Kidney (tissue), 14 donors: Measurements from ENCODE around the gene THADA. TPM values are rescaled to one million over a fixed set of nuclear protein-coding genes. Genes with fewer than 3 reads are reported as not detected.

ENCODE experiments used
- DNase-seq, 5 donors: peaks; one replicate each; pipeline ENCODE4 v3.0.0-alpha.2; 2013 to 2020
- FAIRE-seq: peaks from 2 replicates; lab custom pipeline; 2012; peaks lifted over from hg19 to GRCh38; lab: Jason Lieb, UNC
- H3K27ac ChIP-seq, 2 donors: one replicate each; pipeline ENCODE4 v1.7.0; 2013; ENCODE audit warnings: low read depth in 2 of 2, low read length in 2 of 2, inconsistent platforms in 1 of 2
- H3K27me3 ChIP-seq: one replicate; pipeline ENCODE4 v1.7.1; 2013; ENCODE audit warnings: low read length, inconsistent platforms; ENCODE audit not compliant: control insufficient read depth, insufficient read depth
- H3K36me3 ChIP-seq, 3 donors: one replicate each; pipeline versions ENCODE4 v1.7.0 to v1.7.1; 2013; ENCODE audit warnings: low read length in 3 of 3, control low read depth in 1 of 3, inconsistent platforms in 1 of 3; ENCODE audit not compliant: insufficient read depth in 3 of 3, control insufficient read depth in 2 of 3
- H3K4me1 ChIP-seq, 3 donors: one replicate each; pipeline versions ENCODE4 v1.7.0 to v1.7.1; 2013; ENCODE audit warnings: low read length in 3 of 3, inconsistent platforms in 1 of 3, low read depth in 1 of 3; ENCODE audit not compliant: control insufficient read depth in 2 of 3, insufficient read depth in 2 of 3
- H3K4me3 ChIP-seq, 3 donors: one replicate each; pipeline versions ENCODE4 v1.7.0 to v1.8.1; 2013; ENCODE audit warnings: low read length in 3 of 3, control low read depth in 1 of 3, inconsistent platforms in 1 of 3
- H3K9ac ChIP-seq, 3 donors: one replicate each; pipeline versions ENCODE4 v1.7.0 to v1.7.1; 2013; ENCODE audit warnings: low read length in 3 of 3, control low read depth in 1 of 3, inconsistent platforms in 1 of 3
- H3K9me3 ChIP-seq, 3 donors: one replicate each; pipeline versions ENCODE4 v1.7.0 to v1.7.1; 2013; ENCODE audit warnings: low read length in 3 of 3, control low read depth in 1 of 3, inconsistent platforms in 1 of 3; ENCODE audit not compliant: control insufficient read depth in 2 of 3, insufficient read depth in 1 of 3
- CTCF ChIP-seq: IDR thresholded peaks from 3 replicates; pipeline ENCODE4 v1.5.1; 2012; ENCODE audit warnings: mild to moderate bottlenecking, moderate library complexity, borderline replicate concordance; ENCODE audit not compliant: insufficient read depth; ENCODE audit errors: extremely low read depth
- intact Hi-C: fragments of 100-400 bp; cut with DNase I; formaldehyde crosslinking; loops from one replicate; pipeline ENCODE4 v1.11.1; 2022
- polyA plus RNA-seq: library from polyadenylated mRNA; stranded (reverse); fragments of 350-450 nt; fragmentation: Illumina TruSeq; extraction: RNeasy Lipid Tissue Mini Kit (QIAGEN cat#74804); gene quantifications from one replicate; pipeline ENCODE4 v1.2.3, GENCODE V29; 2014; ENCODE audit warnings: low read depth, low replicate concordance; ENCODE audit not compliant: insufficient read depth
- total RNA-seq: library from RNA; stranded (reverse); fragmentation: NEBNext Ultra II Directional; extraction: Animal tissue kit (Norgen Biotek cat#: 25700); gene quantifications from one replicate; pipeline ENCODE4 v1.2.1, GENCODE V29; 2021
- donor health status: control.
- donor health status: control.
- donor health status: control.
- donor health status: control.
- donor health status: control.
- donor health status: DM: yes; HTN: yes; CAD: no.
- donor health status: Normal renal cell carcinoma (clear cell type).

The THADA gene
- total and polyA plus RNA-seq, 2 donors from 2014 or later: 21.4 to 45.1 TPM

DNA sequence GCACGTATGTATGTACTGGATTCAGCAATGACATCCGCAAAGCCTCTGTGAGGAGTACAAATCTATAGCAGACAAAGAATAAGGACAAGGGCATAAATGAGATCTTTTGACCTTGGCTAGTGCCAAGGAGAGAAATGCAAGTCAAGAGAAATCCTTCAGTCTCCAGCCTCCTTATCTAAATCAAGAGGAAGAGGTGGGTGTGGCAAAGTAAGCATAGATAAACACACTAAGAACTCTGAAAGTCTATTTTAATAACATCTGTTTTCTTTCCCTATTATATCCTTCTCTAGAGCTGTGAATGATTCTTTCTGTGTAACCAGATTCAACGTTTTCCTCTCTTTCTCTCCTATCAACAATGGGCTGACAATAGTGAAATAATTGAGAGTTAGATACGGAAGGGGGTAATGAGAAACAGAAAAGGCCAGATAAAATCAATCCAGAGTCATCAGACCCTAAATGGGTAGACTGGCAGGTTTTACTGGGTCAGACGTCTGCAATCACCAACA lies 250.9 kb downstream of the THADA start:
- H3K36me3 ChIP-seq: peaks cover 0 to 2% (median 0%) of the 10 kb centered on the region in 3 donors
- no peak for TF ChIP-seq CTCF
- no peaks in the 10 kb centered on the region for H3K9me3 ChIP-seq
- intact Hi-C loops: no loop called here
- no peaks in the 10 kb centered on the region for H3K27me3 ChIP-seq
- H3K4me3 ChIP-seq: no peak overlapping the region
- H3K27ac ChIP-seq: peak overlapping the region; percentile 74 to 91
- H3K9ac ChIP-seq: peak overlapping the region in 2 of 3 donors; percentile 37 to 60
- H3K4me1 ChIP-seq: peaks cover 30 to 47% (median 45%) of the 10 kb centered on the region in 3 donors
- FAIRE-seq (no peak), DNase-seq (peak in 1 of 5 donors; percentile 48)

- TF ChIP-seq CTCF: no peak
- no peak overlapping the region for H3K4me3 ChIP-seq
- DNase-seq (peak in 2 of 5 donors; percentile 68 to 86), FAIRE-seq (peak; percentile 71)
- intact Hi-C loops: no loop called here
- H3K9ac ChIP-seq: peak overlapping the region in 1 of 3 donors; percentile 60
- no peaks in the 10 kb centered on the region for H3K27me3 ChIP-seq
- peaks cover 24 to 40% (median 37%) of the 10 kb centered on the region in 3 donors for H3K4me1 ChIP-seq
- no peaks in the 10 kb centered on the region for H3K9me3 ChIP-seq
- peaks cover 0 to 2% (median 0%) of the 10 kb centered on the region in 3 donors for H3K36me3 ChIP-seq
- peak overlapping the region; percentile 74 to 91 for H3K27ac ChIP-seq
Measured at GRCh38 chr2:43343573-43344304, 252.1 kb downstream of the THADA start.

- Histone ChIP-seq H3K9ac (no peak overlapping the region), H3K27me3 (no peaks in the 10 kb centered on the region), H3K4me1 (peaks cover 23 to 32% (median 31%) of the 10 kb centered on the region in 3 donors), H3K36me3 (peaks cover 0 to 2% (median 0%) of the 10 kb centered on the region in 3 donors), H3K4me3 (no peak overlapping the region), H3K27ac (peak overlapping the region in 1 of 2 donors; percentile 41), H3K9me3 (no peaks in the 10 kb centered on the region)
- DNase-seq: no peak
- FAIRE-seq: no peak
- no peak for TF ChIP-seq CTCF
- intact Hi-C loops: no loop called here
Measured at GRCh38 chr2:43341959-43342757, 253.7 kb downstream of the THADA start.
